ENCODE results near the gene APMAP.
"Not testable (repeated sequence)": the region's sequence is repeated elsewhere in the genome, so short reads cannot be mapped to it uniquely, and the experiment has no call there.

Gene APMAP

GRCh38 chr20:24934716-24935115, 57.8 kb downstream of the APMAP start:
- no peak for DNase-seq (ENCODE audit: low read depth in 1 of 2, low spot score in 1 of 2)

GRCh38 chr20:24934101-24934661, 58.4 kb downstream of the APMAP start:
- no peak for DNase-seq (ENCODE audit: low read depth in 1 of 2, low spot score in 1 of 2)

- no peak for DNase-seq (ENCODE audit: low read depth in 1 of 2, low spot score in 1 of 2)
Measured at GRCh38 chr20:24933266-24933908, 59.2 kb downstream of the APMAP start.

GRCh38 chr20:24931893-24932292, 60.7 kb downstream of the APMAP start:
- DNase-seq (ENCODE audit: low read depth in 1 of 2, low spot score in 1 of 2), result not testable (repeated sequence)

- not testable (repeated sequence) for DNase-seq (ENCODE audit: low read depth in 1 of 2, low spot score in 1 of 2)
Measured at GRCh38 chr20:24930724-24931688, 61.5 kb downstream of the APMAP start.

- DNase-seq (ENCODE audit: low read depth in 1 of 2, low spot score in 1 of 2), result not testable (repeated sequence)
Measured at GRCh38 chr20:24929867-24930723, 62.5 kb downstream of the APMAP start.

GRCh38 chr20:24929259-24929658, 63.3 kb downstream of the APMAP start:
- not testable (repeated sequence) for DNase-seq (ENCODE audit: low read depth in 1 of 2, low spot score in 1 of 2)

GRCh38 chr20:24920706-24921105, 71.8 kb downstream of the APMAP start:
- not testable (repeated sequence) for DNase-seq (ENCODE audit: low read depth in 1 of 2, low spot score in 1 of 2)

- not testable (repeated sequence) for DNase-seq (ENCODE audit: low read depth in 1 of 2, low spot score in 1 of 2)
Measured at GRCh38 chr20:24919665-24920064, 72.9 kb downstream of the APMAP start.

GRCh38 chr20:24918579-24919566, 73.7 kb downstream of the APMAP start:
- DNase-seq (ENCODE audit: low read depth in 1 of 2, low spot score in 1 of 2), result no peak

GRCh38 chr20:24917797-24918578, 74.6 kb downstream of the APMAP start:
- DNase-seq (ENCODE audit: low read depth in 1 of 2, low spot score in 1 of 2), result peak in 1 of 2 donors; percentile 23

- no peak for DNase-seq (ENCODE audit: low read depth in 1 of 2, low spot score in 1 of 2)
Measured at GRCh38 chr20:24917056-24917455, 75.5 kb downstream of the APMAP start.

- DNase-seq (ENCODE audit: low read depth in 1 of 2, low spot score in 1 of 2), result no peak
Measured at GRCh38 chr20:24916412-24916811, 76.1 kb downstream of the APMAP start.

GRCh38 chr20:24915892-24916291, 76.7 kb downstream of the APMAP start:
- no peak for DNase-seq (ENCODE audit: low read depth in 1 of 2, low spot score in 1 of 2)

- no peak for DNase-seq (ENCODE audit: low read depth in 1 of 2, low spot score in 1 of 2)
Measured at GRCh38 chr20:24915440-24915839, 77.1 kb downstream of the APMAP start.

GRCh38 chr20:24914388-24915241, 77.9 kb downstream of the APMAP start:
- DNase-seq (ENCODE audit: low read depth in 1 of 2, low spot score in 1 of 2), result no peak

- no peak for DNase-seq (ENCODE audit: low read depth in 1 of 2, low spot score in 1 of 2)
Measured at GRCh38 chr20:24913076-24913628, 79.4 kb downstream of the APMAP start.
